ENCODE measurements around the gene REELD1. TPM values are rescaled to one million over a fixed set of nuclear protein-coding genes. Genes with fewer than 3 reads are reported as not detected.

The REELD1 gene
- total RNA-seq, 1 donor from 2014 or later: not detected

DNA sequence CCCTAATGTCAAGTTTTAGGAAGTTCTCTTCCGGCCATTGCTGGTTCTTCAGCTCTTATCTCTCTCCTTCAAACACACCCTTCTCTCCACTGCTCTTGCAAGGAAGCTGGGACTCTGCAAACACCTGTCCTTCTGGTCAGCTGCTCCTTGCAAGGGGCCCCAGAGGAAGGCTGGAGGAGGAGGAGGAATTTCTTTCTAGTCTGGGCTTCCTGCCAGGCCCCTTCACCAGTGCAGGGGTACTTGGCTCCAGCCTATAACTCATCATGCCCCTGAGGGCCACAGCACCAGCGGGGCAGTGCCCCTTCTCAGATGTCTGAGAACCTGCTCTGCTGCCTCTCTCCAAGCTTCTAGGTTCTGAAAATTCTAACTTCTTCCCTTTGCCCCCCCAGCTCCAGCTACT, 46.7 kb downstream of the REELD1 start:
- no peak for DNase-seq (ENCODE audit: low spot score in 2 of 2)
- no peak for FAIRE-seq

DNA sequence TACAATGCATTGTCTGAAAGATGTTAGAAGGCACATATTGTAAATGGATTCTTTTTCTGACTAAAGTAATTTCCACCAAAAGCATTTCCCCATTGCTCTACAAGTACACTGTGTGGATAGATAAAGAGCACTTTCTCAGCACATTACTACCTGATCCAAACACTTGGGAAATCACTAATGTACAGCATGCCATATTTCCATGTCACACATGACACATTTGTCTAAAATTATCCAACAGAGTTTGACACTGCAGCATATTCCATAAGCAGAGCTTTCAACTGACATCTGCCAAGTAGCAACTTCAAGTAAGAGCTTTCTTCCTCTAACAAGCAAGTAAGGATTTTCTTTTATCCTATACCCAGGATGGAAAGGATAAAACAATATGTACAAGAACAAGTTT, 49.5 kb downstream of the REELD1 start:
- FAIRE-seq: no peak
- no peak for DNase-seq (ENCODE audit: low spot score in 2 of 2)

GRCh38 chr4:146265950-146266490, 51.7 kb downstream of the REELD1 start:
- DNase-seq (ENCODE audit: low spot score in 2 of 2): no peak
- FAIRE-seq: no peak

- DNase-seq (ENCODE audit: low spot score in 2 of 2): no peak
- FAIRE-seq: no peak
Measured at GRCh38 chr4:146267826-146268225, 53.5 kb downstream of the REELD1 start.

DNA sequence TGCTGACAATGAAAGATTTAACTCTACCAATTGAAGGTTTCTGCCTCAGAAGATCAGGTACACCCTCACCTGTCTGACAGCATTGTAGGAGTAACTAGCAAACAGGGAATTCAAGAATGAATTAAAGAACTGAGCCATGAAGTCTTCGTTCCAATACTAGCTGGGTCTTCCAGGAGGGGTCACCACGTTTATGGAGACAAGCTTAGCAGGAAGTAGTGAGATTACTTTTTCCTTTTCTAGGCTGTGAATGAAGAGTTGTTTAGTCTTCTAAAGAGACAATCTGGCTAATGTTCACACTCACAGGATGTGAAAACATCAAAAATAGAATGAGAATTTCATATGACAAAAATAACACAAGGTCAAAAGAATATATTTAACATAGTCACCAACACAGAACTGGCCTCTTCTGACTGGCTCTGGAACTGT, 54.9 kb downstream of the REELD1 start:
- no peak for DNase-seq (ENCODE audit: low spot score in 2 of 2)
- no peak for FAIRE-seq

DNA sequence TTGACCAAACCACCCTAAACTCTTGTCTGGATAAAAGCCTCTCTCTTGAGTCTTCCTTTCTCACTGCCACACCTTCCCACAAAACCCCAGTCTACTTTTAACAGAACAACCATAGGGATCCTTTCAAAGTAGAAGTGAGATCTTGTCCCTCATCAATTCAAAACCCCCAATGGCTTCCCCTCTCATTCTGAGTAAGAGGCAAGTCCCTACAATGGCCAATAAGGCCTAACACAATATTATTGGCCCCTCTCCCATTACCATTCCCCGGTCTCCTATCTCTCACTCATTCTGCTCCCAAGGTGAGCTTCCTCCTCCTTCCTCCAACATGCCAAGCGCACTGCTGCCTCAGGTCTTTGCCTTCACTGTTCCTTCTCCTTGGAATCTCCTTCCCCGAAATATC, 57.1 kb downstream of the REELD1 start:
- FAIRE-seq (no peak), DNase-seq (ENCODE audit: low spot score in 2 of 2) (no peak)

DNA sequence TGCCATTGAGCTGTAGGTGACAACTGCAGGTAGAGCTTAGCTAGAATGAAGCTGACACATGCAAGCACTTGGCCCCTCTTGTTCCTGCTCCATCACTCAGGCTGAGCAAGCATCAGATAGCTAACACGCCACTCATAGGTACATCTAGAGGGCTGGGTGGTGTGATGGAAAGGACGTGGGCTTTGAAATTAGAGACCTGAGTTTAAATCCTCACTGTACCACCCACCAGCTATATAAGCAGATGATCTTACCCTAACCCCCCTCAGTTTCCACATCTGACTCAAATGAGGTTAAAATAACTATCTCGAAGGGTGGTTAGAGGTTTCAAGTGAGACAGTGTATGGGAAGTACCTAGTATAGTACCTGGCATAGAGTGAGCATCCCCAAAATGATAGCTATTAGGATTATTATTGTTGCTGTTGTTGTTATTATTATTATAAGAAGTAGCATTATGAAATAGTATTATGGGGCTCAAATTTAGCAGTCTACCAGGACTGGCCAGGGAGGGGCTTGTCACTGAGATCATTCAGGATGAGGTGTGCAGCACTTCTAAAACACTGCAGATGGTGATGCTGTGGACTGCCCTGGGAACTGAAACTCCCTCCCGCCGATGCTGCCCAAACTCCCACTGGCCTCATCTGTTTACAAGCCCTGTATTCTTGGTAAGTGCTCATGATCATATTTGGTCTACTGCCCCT, 59.0 kb downstream of the REELD1 start:
- DNase-seq (ENCODE audit: low spot score in 2 of 2) (no peak), FAIRE-seq (no peak)

GRCh38 chr4:146274774-146275173, 60.4 kb downstream of the REELD1 start:
- DNase-seq (ENCODE audit: low spot score in 2 of 2): no peak
- FAIRE-seq: no peak

- no peak for FAIRE-seq
Measured at GRCh38 chr4:146275370-146275769, 61.0 kb downstream of the REELD1 start.

GRCh38 chr4:146278986-146279385, 64.6 kb downstream of the REELD1 start:
- DNase-seq (ENCODE audit: low spot score in 2 of 2): no peak
- no peak for FAIRE-seq

More at GRCh38 chr4:146275370-146275769, 61.0 kb downstream of the REELD1 start:
- no peak for DNase-seq (ENCODE audit: low spot score in 2 of 2)

Other genes starting within 250 kb of the REELD1 start
- 39.1 TPM for gene LSM6, start 38.8 kb upstream of the REELD1 start, total RNA-seq